HepG2 (cell line): ENCODE data around the gene CPXM1. TPM values are rescaled to one million over a fixed set of nuclear protein-coding genes. Genes with fewer than 3 reads are reported as not detected.

Experiments used
- CBFB ChIP-seq: sonication (generic); formaldehyde crosslinking; IDR thresholded peaks from 2 replicates; pipeline ENCODE4 v1.4.0; 2020; ENCODE audit warnings: missing genetic modification reagents
- FOXM1 ChIP-seq: sonication (generic); formaldehyde crosslinking; IDR thresholded peaks from 2 replicates; pipeline ENCODE4 v1.5.0; 2020; ENCODE audit warnings: missing genetic modification reagents
- FOXP4 ChIP-seq: sonication (generic); formaldehyde crosslinking; IDR thresholded peaks from 2 replicates; pipeline ENCODE4 v1.4.0; 2020; ENCODE audit warnings: missing genetic modification reagents
- GATA4 ChIP-seq: sonication (generic); IDR thresholded peaks from 2 replicates; pipeline ENCODE4 v1.6.1; 2016; ENCODE audit warnings: antibody characterized with exemption, low read depth, borderline replicate concordance
- IRF9 ChIP-seq: sonication (generic); formaldehyde crosslinking; IDR thresholded peaks from 2 replicates; pipeline ENCODE4 v1.8.0; 2022; ENCODE audit warnings: missing genetic modification reagents, mild to moderate bottlenecking, borderline replicate concordance
- JDP2 ChIP-seq: sonication (generic); formaldehyde crosslinking; IDR thresholded peaks from 2 replicates; pipeline ENCODE4 v1.8.1; 2022; ENCODE audit warnings: missing genetic modification reagents, borderline replicate concordance
- KDM5B ChIP-seq: sonication (generic); formaldehyde crosslinking; IDR thresholded peaks from 2 replicates; pipeline ENCODE4 v1.4.0; 2020; ENCODE audit warnings: missing genetic modification reagents, mild to moderate bottlenecking, borderline replicate concordance
- KIAA2018 ChIP-seq: sonication (generic); formaldehyde crosslinking; IDR thresholded peaks from 2 replicates; pipeline ENCODE4 v1.5.0; 2020; ENCODE audit warnings: mild to moderate bottlenecking, missing genetic modification reagents, borderline replicate concordance
- NR3C1 ChIP-seq: sonication (generic); formaldehyde crosslinking; IDR thresholded peaks from 2 replicates; pipeline ENCODE4 v1.4.0; 2020; ENCODE audit warnings: missing genetic modification reagents
- PPARG ChIP-seq: conservative IDR thresholded peaks from 2 replicates; pipeline ENCODE4 v1.6.1; 2016; ENCODE audit warnings: missing biosample characterization, missing genetic modification reagents
- RXRA ChIP-seq: sonication (generic); formaldehyde crosslinking; IDR thresholded peaks from 2 replicates; pipeline ENCODE4 v1.5.1; 2020; ENCODE audit warnings: missing genetic modification reagents
- ZBTB46 ChIP-seq: sonication (generic); formaldehyde crosslinking; IDR thresholded peaks from 2 replicates; pipeline ENCODE4 v1.4.0; 2020; ENCODE audit warnings: mild to moderate bottlenecking, missing genetic modification reagents, borderline replicate concordance
- ZNF549 ChIP-seq: sonication (generic); formaldehyde crosslinking; IDR thresholded peaks from 2 replicates; pipeline ENCODE4 v1.5.0; 2020; ENCODE audit warnings: missing genetic modification reagents
- ZNF614 ChIP-seq: IDR thresholded peaks from 2 replicates; pipeline ENCODE4 v1.6.1; 2018; ENCODE audit warnings: missing biosample characterization, missing genetic modification reagents, inconsistent platforms, borderline replicate concordance
- ZSCAN21 ChIP-seq: sonication (generic); formaldehyde crosslinking; IDR thresholded peaks from 2 replicates; pipeline ENCODE4 v1.8.0; 2022; ENCODE audit warnings: mild to moderate bottlenecking, missing genetic modification reagents, moderate library complexity, borderline replicate concordance
- polyA plus RNA-seq, 8 experiments: library from polyadenylated mRNA; depleted of rRNA in 3 of 8; stranded (reverse) in 7 of 8; unstranded in 1 of 8; fragments of >200 nt; fragmentation: Illumina TruSeq in 4 of 8; extraction: Trizol in 4 of 8; gene quantifications; 2 replicates each; pipeline versions ENCODE4 v1.2.1 to v1.2.3, GENCODE V29; 2011 to 2016; ENCODE audit warnings: low read depth in 4 of 8, missing spikeins in 1 of 8, mixed read lengths in 1 of 8; ENCODE audit not compliant: insufficient read depth in 1 of 8
- total RNA-seq, 5 experiments: library from RNA; depleted of rRNA; stranded (reverse); fragments of >200 nt; fragmentation: Illumina TruSeq; extraction: Trizol; gene quantifications; 2 replicates each; pipeline ENCODE4 v1.2.3, GENCODE V29; 2016; ENCODE audit warnings: low read depth in 1 of 5

The CPXM1 gene
- total and polyA plus RNA-seq, 2 of the 13 experiments (the other 11 are each of a cell fraction or from before 2014, with no cell fraction given), result 0.07 TPM; not detected in 1

GRCh38 chr20:2752567-2753460 is 47.6 kb downstream of the CPXM1 start (continued):
- TF ChIP-seq FOXP4 (CRISPR knock-in tag), result no peak
- no peak for TF ChIP-seq ZNF614 (CRISPR knock-in tag)
- no peak for TF ChIP-seq PPARG (CRISPR knock-in tag)
- no peak for TF ChIP-seq ZNF549 (CRISPR knock-in tag)
- TF ChIP-seq ZBTB46 (CRISPR knock-in tag), result no peak
- no peak for TF ChIP-seq FOXM1
- no peak for TF ChIP-seq KIAA2018
- TF ChIP-seq ZSCAN21, result 0 out of 2 replicates have a peak, but pooled peaks have one; percentile 25
- TF ChIP-seq NR3C1 (CRISPR knock-in tag), result no peak
- no peak for TF ChIP-seq GATA4
- peak; percentile 69; the same call in 1 of the 2 replicates for TF ChIP-seq CBFB (CRISPR knock-in tag)
- TF ChIP-seq RXRA (CRISPR knock-in tag), result no peak; the same call in 1 of the 2 replicates
- peak; percentile 68; the same call in 1 of the 2 replicates for TF ChIP-seq KDM5B (CRISPR knock-in tag)
- TF ChIP-seq IRF9 (CRISPR knock-in tag), result no peak; the same call in 1 of the 2 replicates
- TF ChIP-seq JDP2, result no peak
